ENCODE results near the gene ANKH. TPM values are rescaled to one million over a fixed set of nuclear protein-coding genes. Genes with fewer than 3 reads are reported as not detected.

ANKH gene
- total and polyA plus RNA-seq, 2 of the 13 experiments (the other 11 are each of a cell fraction or from before 2014, with no cell fraction given), result 25.0 to 36.0 TPM

- POLR2A ChIA-PET, result no interaction called here
- intact Hi-C loops (cut with micrococcal nuclease; ENCODE audit: unreplicated experiment), result no loop called here
- H3K9me3 ChIP-seq (ENCODE audit: low read length), result no peaks in the 10 kb centered on the region
- H4K20me1 ChIP-seq (ENCODE audit: insufficient read depth, low read length), result no peaks in the 10 kb centered on the region
- TF ChIP-seq EHMT2 (IDR thresholded peaks at IDR 0.05; ENCODE audit: borderline replicate concordance, low read depth, low read length) (no peak), CEBPB (IDR thresholded peaks at IDR 0.05; ENCODE audit: borderline replicate concordance, low read depth, low read length) (peak; percentile 57; the same call in 1 of the 2 replicates)
- no TSS peak for BruUV-seq (replicated peaks)
- CTCF ChIA-PET (ENCODE audit: low intra/inter-chr PET ratio, low total read pairs), result no interaction called here
- 100% methylated on average over 5 of the region's 5 CpGs for WGBS (ENCODE audit: low lambda C conversion rate)
- no peaks in the 10 kb centered on the region for H3K79me2 ChIP-seq (ENCODE audit: insufficient read depth, low read length)
- H3K4me1 ChIP-seq (ENCODE audit: insufficient read depth, low read length), result no peaks in the 10 kb centered on the region
- DNase-seq (ENCODE audit: low spot score) (no peak), ATAC-seq (no peak), FAIRE-seq (no peak)
- H3K27me3 ChIP-seq (ENCODE audit: control insufficient read depth in 1 of 2, insufficient read depth in 2 of 2, low read length in 2 of 2), result no peaks in the 10 kb centered on the region
- no peak overlapping the region for H3K4me3 ChIP-seq (replicated peaks in 1 of 3; ENCODE audit: insufficient read depth in 1 of 3, low read depth in 2 of 3, low read length in 3 of 3)
- H2AFZ ChIP-seq (ENCODE audit: low read length), result no peak overlapping the region
- no peak overlapping the region for H3K4me2 ChIP-seq (ENCODE audit: low read depth, low read length)
- in situ Hi-C loops (cut with HindIII; ENCODE audit: extremely low pct_ligation_motif_present, low pct_unique_long_range_greater_than_20kb), result no loop called here
- no peak overlapping the region for H3K9ac ChIP-seq (ENCODE audit: insufficient read depth, low read depth, low read length)
- no peak overlapping the region for H3K27ac ChIP-seq (ENCODE audit: extremely low read length, insufficient read depth, low read length)
- H3K36me3 ChIP-seq (replicated peaks in 1 of 2; ENCODE audit: control insufficient read depth in 1 of 2, insufficient read depth in 2 of 2, low read length in 2 of 2), result peaks cover 14 to 92% of the 10 kb centered on the region in 2 experiments
Observed at GRCh38 chr5:14693070-14693469, 178.5 kb downstream of the ANKH start.

- DNase-seq (ENCODE audit: low spot score) (no peak), FAIRE-seq (no peak), ATAC-seq (peak; percentile 57)
- ChIA-PET POLR2A (no interaction called here), CTCF (ENCODE audit: low intra/inter-chr PET ratio, low total read pairs) (no interaction called here)
- WGBS (ENCODE audit: low lambda C conversion rate), result 95% methylated on average over 4 of the region's 4 CpGs
- in situ Hi-C loops (cut with HindIII; ENCODE audit: extremely low pct_ligation_motif_present, low pct_unique_long_range_greater_than_20kb) (no loop called here), intact Hi-C loops (cut with micrococcal nuclease; ENCODE audit: unreplicated experiment) (loop anchor here (5.0 kb wide), 1 partner anchor 40 kb away; no protein-coding TSS in a partner anchor)
- Histone ChIP-seq H3K27me3 (ENCODE audit: control insufficient read depth in 1 of 2, insufficient read depth in 2 of 2, low read length in 2 of 2) (no peaks in the 10 kb centered on the region), H4K20me1 (ENCODE audit: insufficient read depth, low read length) (no peaks in the 10 kb centered on the region), H3K79me2 (ENCODE audit: insufficient read depth, low read length) (no peaks in the 10 kb centered on the region), H3K36me3 (replicated peaks in 1 of 2; ENCODE audit: control insufficient read depth in 1 of 2, insufficient read depth in 2 of 2, low read length in 2 of 2) (peaks cover 29 to 74% of the 10 kb centered on the region in 2 experiments; a peak in 4 of 5 replicates), H3K9me3 (ENCODE audit: low read length) (no peaks in the 10 kb centered on the region), H3K4me1 (ENCODE audit: insufficient read depth, low read length) (no peaks in the 10 kb centered on the region), H2AFZ (ENCODE audit: low read length) (no peak overlapping the region), H3K27ac (ENCODE audit: extremely low read length, insufficient read depth, low read length) (no peak overlapping the region), H3K4me2 (ENCODE audit: low read depth, low read length) (no peak overlapping the region), H3K9ac (ENCODE audit: insufficient read depth, low read depth, low read length) (no peak overlapping the region), H3K4me3 (replicated peaks in 1 of 3; ENCODE audit: insufficient read depth in 1 of 3, low read depth in 2 of 3, low read length in 3 of 3) (no peak overlapping the region)
- TF ChIP-seq DPF2 (CRISPR knock-in tag; IDR thresholded peaks at IDR 0.05; ENCODE audit: borderline replicate concordance, low read depth) (no peak), FIP1L1 (IDR thresholded peaks at IDR 0.05; ENCODE audit: borderline replicate concordance, insufficient read depth, low read depth, low read length) (no peak), ATF4 (CRISPR knock-in tag; IDR thresholded peaks at IDR 0.05) (no peak), KLF13 (CRISPR knock-in tag; IDR thresholded peaks at IDR 0.05) (no peak)
- no TSS peak for BruUV-seq (replicated peaks)
Observed at GRCh38 chr5:14687023-14687665, 184.4 kb downstream of the ANKH start.
